RWPE2 (cell line): ENCODE data around the gene SPRR1A.

ENCODE experiments used
- ATAC-seq: fragments of 200-7000 bp; cut with Tn5 transposase; 3 replicates; pipeline ENCODE4 v1.9.1; 2021; ENCODE audit warnings: low read depth
- DNase-seq: peaks from one replicate; pipeline ENCODE4 v3.0.0-alpha.2; 2020; ENCODE audit warnings: low spot score
- H3K27ac ChIP-seq: fragments of 450-650 bp; 2 replicates; pipeline ENCODE4 v1.5.1; 2017; ENCODE audit warnings: mild to moderate bottlenecking; ENCODE audit not compliant: poor library complexity, severe bottlenecking
- H3K27me3 ChIP-seq: fragments of 250-450 bp; sonication (Bioruptor Pico); 2 replicates; pipeline ENCODE4 v1.5.1; 2021; ENCODE audit warnings: mild to moderate bottlenecking, moderate library complexity; ENCODE audit not compliant: insufficient read depth, poor library complexity, severe bottlenecking
- H3K36me3 ChIP-seq: fragments of 250-450 bp; sonication (Bioruptor Pico); 2 replicates; pipeline ENCODE4 v1.5.1; 2020; ENCODE audit warnings: low read depth, mild to moderate bottlenecking, moderate library complexity
- H3K4me1 ChIP-seq: fragments of 250-450 bp; sonication (Bioruptor Pico); 2 replicates; pipeline ENCODE4 v1.5.1; 2021; ENCODE audit warnings: mild to moderate bottlenecking, moderate library complexity; ENCODE audit not compliant: insufficient read depth, poor library complexity, severe bottlenecking
- H3K4me3 ChIP-seq: fragments of 250-450 bp; sonication (Bioruptor Pico); 2 replicates; pipeline ENCODE4 v1.5.1; 2021; ENCODE audit warnings: mild to moderate bottlenecking, moderate library complexity; ENCODE audit not compliant: severe bottlenecking
- H3K9me3 ChIP-seq: fragments of 250-450 bp; sonication (Bioruptor Pico); 2 replicates; pipeline ENCODE4 v1.5.1; 2021; ENCODE audit warnings: mild to moderate bottlenecking, moderate library complexity; ENCODE audit not compliant: severe bottlenecking
- CTCF ChIP-seq: fragments of 450-650 bp; IDR thresholded peaks from one replicate; pipeline ENCODE4 v1.5.1; 2017; ENCODE audit warnings: mild to moderate bottlenecking, moderate library complexity; ENCODE audit not compliant: poor library complexity, severe bottlenecking

The SPRR1A gene

GRCh38 chr1:152961226-152961891 is 22.5 kb upstream of the SPRR1A start:
- TF ChIP-seq CTCF, result no peak
- ATAC-seq (no peak), DNase-seq (no peak)
- no peaks in the 10 kb centered on the region for H3K4me1 ChIP-seq
- H3K36me3 ChIP-seq, result no peaks in the 10 kb centered on the region
- H3K9me3 ChIP-seq, result no peaks in the 10 kb centered on the region
- H3K4me3 ChIP-seq, result no peak overlapping the region
- no peak overlapping the region for H3K27ac ChIP-seq
- no peaks in the 10 kb centered on the region for H3K27me3 ChIP-seq

GRCh38 chr1:152962876-152963415 is 20.9 kb upstream of the SPRR1A start:
- Histone ChIP-seq H3K9me3 (no peaks in the 10 kb centered on the region), H3K4me1 (peaks cover 9% of the 10 kb centered on the region), H3K27ac (no peak overlapping the region), H3K27me3 (no peaks in the 10 kb centered on the region), H3K4me3 (no peak overlapping the region), H3K36me3 (no peaks in the 10 kb centered on the region)
- ATAC-seq, result no peak
- DNase-seq, result no peak
- no peak for TF ChIP-seq CTCF

GRCh38 chr1:152964536-152964935 is 19.3 kb upstream of the SPRR1A start:
- H3K4me1 ChIP-seq, result peaks cover 9% of the 10 kb centered on the region
- H3K27ac ChIP-seq, result no peak overlapping the region
- no peak for TF ChIP-seq CTCF
- ATAC-seq (peak; percentile 49; the same call in 1 of the 3 replicates), DNase-seq (no peak)
- H3K4me3 ChIP-seq, result no peak overlapping the region
- H3K9me3 ChIP-seq, result no peaks in the 10 kb centered on the region
- no peaks in the 10 kb centered on the region for H3K36me3 ChIP-seq
- H3K27me3 ChIP-seq, result no peaks in the 10 kb centered on the region

- no peak for ATAC-seq
- no peak for DNase-seq
- Histone ChIP-seq H3K27ac (no peak overlapping the region), H3K9me3 (no peaks in the 10 kb centered on the region), H3K27me3 (no peaks in the 10 kb centered on the region), H3K4me1 (peaks cover 9% of the 10 kb centered on the region), H3K4me3 (no peak overlapping the region), H3K36me3 (no peaks in the 10 kb centered on the region)
- TF ChIP-seq CTCF, result no peak
Measured at GRCh38 chr1:152965853-152966252, 18.0 kb upstream of the SPRR1A start.

GRCh38 chr1:152967201-152967600 is 16.7 kb upstream of the SPRR1A start:
- no peak for TF ChIP-seq CTCF
- peak overlapping the region; percentile 28 for H3K27ac ChIP-seq
- ATAC-seq (peak; percentile 99), DNase-seq (no peak)
- peaks cover 10% of the 10 kb centered on the region for H3K4me1 ChIP-seq
- no peaks in the 10 kb centered on the region for H3K27me3 ChIP-seq
- H3K36me3 ChIP-seq, result no peaks in the 10 kb centered on the region
- H3K4me3 ChIP-seq, result no peak overlapping the region
- no peaks in the 10 kb centered on the region for H3K9me3 ChIP-seq
